ENCODE results near the gene GRM1. TPM values are rescaled to one million over a fixed set of nuclear protein-coding genes. Genes with fewer than 3 reads are reported as not detected.

GRM1 gene
- total and polyA plus RNA-seq, 3 donors from 2014 or later, result 1.3 to 5.6 (median 2.0) TPM

DNA sequence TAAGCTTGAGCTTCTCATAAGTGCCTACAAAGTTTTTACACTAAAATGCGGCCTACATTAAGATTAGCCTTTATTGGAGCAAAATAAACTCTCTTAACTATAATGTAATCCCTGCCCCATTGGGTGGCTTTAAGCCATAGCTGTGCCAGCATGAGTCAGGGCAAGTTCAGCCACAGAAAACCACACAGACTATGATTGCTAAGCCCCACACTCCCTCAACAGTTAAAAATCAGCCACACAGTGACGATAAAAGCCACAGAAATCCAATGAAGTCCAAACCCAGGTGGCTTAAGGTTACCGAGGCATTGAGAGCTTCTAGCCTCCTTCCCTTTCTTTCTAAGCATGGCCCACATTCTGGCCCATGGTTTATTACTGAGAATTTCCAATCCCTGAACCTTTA lies 61.6 kb downstream of the GRM1 start:
- no peak for TF ChIP-seq POLR2A (IDR thresholded peaks at IDR 0.05)
- no peak for TF ChIP-seq CTCF (IDR thresholded peaks at IDR 0.05)
- intact Hi-C loops (cut with DNase I; ENCODE audit: low total_unique reads), result no loop called here
- Histone ChIP-seq H3K4me1 (no peaks in the 10 kb centered on the region), H3K9me3 (no peaks in the 10 kb centered on the region), H3K27me3 (no peaks in the 10 kb centered on the region), H3K4me3 (no peak overlapping the region), H3K36me3 (ENCODE audit: low read depth, missing control alignments) (no peaks in the 10 kb centered on the region), H3K27ac (no peak overlapping the region)
- 86 to 87% methylated on average over 3 of the region's 3 CpGs for WGBS, 2 donors
- no peak for DNase-seq

GRCh38 chr6:146092961-146093686 lies 64.3 kb downstream of the GRM1 start:
- no peaks in the 10 kb centered on the region for H3K9me3 ChIP-seq
- TF ChIP-seq POLR2A (IDR thresholded peaks at IDR 0.05) (no peak), CTCF (IDR thresholded peaks at IDR 0.05) (no peak)
- DNase-seq, result no peak
- H3K27me3 ChIP-seq, result no peaks in the 10 kb centered on the region
- H3K4me1 ChIP-seq, result no peaks in the 10 kb centered on the region
- no peak overlapping the region for H3K27ac ChIP-seq
- no peak overlapping the region for H3K4me3 ChIP-seq
- intact Hi-C loops (cut with DNase I; ENCODE audit: low total_unique reads), result no loop called here
- no peaks in the 10 kb centered on the region for H3K36me3 ChIP-seq (ENCODE audit: low read depth, missing control alignments)
- WGBS, 2 donors, result 73 to 76% methylated on average over 3 of the region's 3 CpGs

DNA sequence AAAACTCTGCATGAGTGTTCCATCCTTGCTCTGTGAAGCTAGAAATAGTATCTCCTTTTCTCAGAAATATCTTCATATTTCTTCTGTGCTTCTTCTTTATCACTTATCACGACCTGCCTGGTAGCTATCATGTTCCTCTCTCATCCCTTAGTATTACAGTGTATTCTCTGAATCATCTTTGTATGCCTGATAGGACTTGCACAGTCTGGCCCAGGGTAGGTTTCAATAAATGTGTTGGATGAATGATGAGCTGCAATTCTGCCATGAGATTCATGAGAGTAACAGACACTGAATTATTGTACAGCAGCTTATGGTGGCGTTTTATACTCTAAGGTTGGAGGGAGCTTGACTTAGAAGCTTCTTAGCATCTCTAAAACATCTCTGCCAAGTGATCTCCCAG lies 66.6 kb downstream of the GRM1 start:
- WGBS, 2 donors, result 75 to 79% methylated on average over 2 of the region's 2 CpGs
- Histone ChIP-seq H3K4me1 (no peaks in the 10 kb centered on the region), H3K27ac (no peak overlapping the region), H3K36me3 (ENCODE audit: low read depth, missing control alignments) (no peaks in the 10 kb centered on the region), H3K27me3 (no peaks in the 10 kb centered on the region), H3K4me3 (no peak overlapping the region), H3K9me3 (no peaks in the 10 kb centered on the region)
- intact Hi-C loops (cut with DNase I; ENCODE audit: low total_unique reads), result no loop called here
- DNase-seq, result no peak
- TF ChIP-seq POLR2A (IDR thresholded peaks at IDR 0.05), result no peak
- TF ChIP-seq CTCF (IDR thresholded peaks at IDR 0.05), result no peak

DNA sequence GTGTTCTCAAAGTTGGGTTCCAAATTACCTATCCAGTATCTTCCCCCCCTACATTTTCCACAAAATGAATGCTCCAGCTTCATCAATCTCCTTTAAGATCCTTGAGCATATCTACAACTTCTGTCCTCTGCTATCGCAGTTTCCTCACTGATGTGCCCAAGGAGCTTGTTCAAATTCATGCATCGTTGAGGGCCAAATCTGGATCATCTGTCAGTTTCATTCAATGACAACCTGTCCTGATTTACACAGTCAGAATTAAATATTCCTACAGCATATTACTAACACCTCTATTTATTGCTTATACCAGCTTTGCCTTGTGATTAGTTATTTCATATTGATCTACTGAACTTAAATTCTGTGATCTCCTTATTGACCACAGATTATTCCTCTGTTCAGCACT lies 68.7 kb downstream of the GRM1 start:
- no peaks in the 10 kb centered on the region for H3K27me3 ChIP-seq
- H3K9me3 ChIP-seq, result no peaks in the 10 kb centered on the region
- no peak overlapping the region for H3K4me3 ChIP-seq
- H3K4me1 ChIP-seq, result no peaks in the 10 kb centered on the region
- H3K27ac ChIP-seq, result no peak overlapping the region
- WGBS, 2 donors, result 88 to 97% methylated on average over 2 of the region's 2 CpGs
- intact Hi-C loops (cut with DNase I; ENCODE audit: low total_unique reads), result no loop called here
- no peak for TF ChIP-seq POLR2A (IDR thresholded peaks at IDR 0.05)
- no peak for TF ChIP-seq CTCF (IDR thresholded peaks at IDR 0.05)
- DNase-seq, result no peak
- no peaks in the 10 kb centered on the region for H3K36me3 ChIP-seq (ENCODE audit: low read depth, missing control alignments)

DNA sequence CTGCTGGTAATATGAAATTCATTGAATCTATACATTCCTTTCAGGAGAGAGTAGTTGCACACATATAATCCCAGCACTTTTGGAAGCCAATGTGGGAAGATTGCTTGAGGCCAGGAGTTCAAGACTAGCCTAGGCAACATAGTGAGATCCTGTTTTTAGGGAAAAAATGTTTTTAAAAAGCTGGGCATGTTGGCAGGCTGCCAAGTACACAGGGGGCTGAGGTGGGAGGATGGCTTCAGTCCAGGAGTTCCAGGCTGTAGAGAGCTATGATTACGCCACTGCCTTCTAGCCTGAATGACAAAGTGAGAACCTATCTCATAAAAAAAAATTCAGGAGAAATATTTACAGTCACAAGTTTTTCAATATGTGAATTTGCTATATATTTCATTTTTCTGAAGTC lies 71.9 kb downstream of the GRM1 start:
- H3K9me3 ChIP-seq, result no peaks in the 10 kb centered on the region
- no peaks in the 10 kb centered on the region for H3K27me3 ChIP-seq
- H3K4me1 ChIP-seq, result no peaks in the 10 kb centered on the region
- no peaks in the 10 kb centered on the region for H3K36me3 ChIP-seq (ENCODE audit: low read depth, missing control alignments)
- TF ChIP-seq POLR2A (IDR thresholded peaks at IDR 0.05), result no peak
- no peak for TF ChIP-seq CTCF (IDR thresholded peaks at IDR 0.05)
- no peak overlapping the region for H3K27ac ChIP-seq
- DNase-seq, result no peak
- WGBS, 2 donors, result 39 to 80% methylated on average over 1 of the region's 1 CpG
- intact Hi-C loops (cut with DNase I; ENCODE audit: low total_unique reads), result no loop called here
- H3K4me3 ChIP-seq, result no peak overlapping the region
